LNCaP clone FGC (cell line): Measurements from ENCODE around the gene S100A14.

ENCODE experiments used
- DNase-seq: peaks from one replicate; pipeline ENCODE4 v3.0.0-alpha.2; 2011; ENCODE audit warnings: low read depth
- H3K4me3 ChIP-seq: 2 replicates; pipeline ENCODE4 v1.5.1; 2011; ENCODE audit warnings: mild to moderate bottlenecking, low read depth, low read length, control low read depth
- TF ChIP-seq, protein P1 (sequence below): IDR thresholded peaks from 2 replicates; pipeline ENCODE4 v1.5.1; 2012; ENCODE audit warnings: mild to moderate bottlenecking; ENCODE audit not compliant: control insufficient read depth, insufficient read depth; ENCODE audit errors: extremely low read depth

The S100A14 gene

DNA sequence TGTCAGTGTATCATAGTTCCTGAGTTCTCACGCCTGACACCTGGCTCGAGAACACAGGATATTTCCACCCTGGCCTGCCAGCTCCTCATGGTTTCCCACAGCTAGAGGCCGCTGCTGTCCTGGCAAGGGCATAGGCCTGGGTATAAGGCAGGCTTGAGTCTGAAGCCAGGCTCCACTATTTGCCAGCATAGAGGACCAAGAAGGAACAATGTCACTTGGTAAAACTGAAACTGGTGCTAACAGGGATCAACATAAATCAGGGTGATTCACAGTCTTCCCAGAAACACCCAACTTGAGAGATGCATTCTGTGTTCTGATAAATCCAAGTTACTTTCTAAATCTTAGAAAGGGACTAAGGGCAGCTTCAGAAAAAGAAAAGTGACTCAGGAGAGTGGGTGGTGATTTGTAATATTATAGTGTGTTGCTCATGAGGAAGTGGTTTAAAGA is 43.5 kb downstream of the S100A14 start:
- TF ChIP-seq, protein P1, sequence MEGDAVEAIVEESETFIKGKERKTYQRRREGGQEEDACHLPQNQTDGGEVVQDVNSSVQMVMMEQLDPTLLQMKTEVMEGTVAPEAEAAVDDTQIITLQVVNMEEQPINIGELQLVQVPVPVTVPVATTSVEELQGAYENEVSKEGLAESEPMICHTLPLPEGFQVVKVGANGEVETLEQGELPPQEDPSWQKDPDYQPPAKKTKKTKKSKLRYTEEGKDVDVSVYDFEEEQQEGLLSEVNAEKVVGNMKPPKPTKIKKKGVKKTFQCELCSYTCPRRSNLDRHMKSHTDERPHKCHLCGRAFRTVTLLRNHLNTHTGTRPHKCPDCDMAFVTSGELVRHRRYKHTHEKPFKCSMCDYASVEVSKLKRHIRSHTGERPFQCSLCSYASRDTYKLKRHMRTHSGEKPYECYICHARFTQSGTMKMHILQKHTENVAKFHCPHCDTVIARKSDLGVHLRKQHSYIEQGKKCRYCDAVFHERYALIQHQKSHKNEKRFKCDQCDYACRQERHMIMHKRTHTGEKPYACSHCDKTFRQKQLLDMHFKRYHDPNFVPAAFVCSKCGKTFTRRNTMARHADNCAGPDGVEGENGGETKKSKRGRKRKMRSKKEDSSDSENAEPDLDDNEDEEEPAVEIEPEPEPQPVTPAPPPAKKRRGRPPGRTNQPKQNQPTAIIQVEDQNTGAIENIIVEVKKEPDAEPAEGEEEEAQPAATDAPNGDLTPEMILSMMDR: peak; percentile 82
- no peak overlapping the region for H3K4me3 ChIP-seq
- peak; percentile 32 for DNase-seq

DNA sequence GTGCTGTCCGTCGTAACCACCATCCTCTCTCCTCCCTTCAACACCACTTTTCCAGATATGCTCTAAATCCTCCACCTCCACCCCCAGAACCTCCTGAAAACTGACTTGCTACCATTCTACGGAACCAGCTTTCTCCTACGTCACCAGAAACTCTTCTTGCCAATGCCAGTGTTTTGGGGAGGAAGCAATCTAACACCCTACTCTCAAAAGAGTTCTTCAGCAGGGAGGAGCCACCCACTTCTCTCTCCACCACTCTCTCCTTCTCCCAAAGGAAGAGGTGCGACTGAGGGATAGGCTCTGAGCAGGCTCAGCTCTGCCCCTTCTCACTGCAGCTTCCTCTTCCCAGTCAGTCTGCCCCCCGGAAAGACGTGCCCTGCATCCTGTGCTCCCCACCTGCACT is 44.4 kb downstream of the S100A14 start:
- DNase-seq: no peak
- TF ChIP-seq, protein P1: no peak
- no peak overlapping the region for H3K4me3 ChIP-seq

DNA sequence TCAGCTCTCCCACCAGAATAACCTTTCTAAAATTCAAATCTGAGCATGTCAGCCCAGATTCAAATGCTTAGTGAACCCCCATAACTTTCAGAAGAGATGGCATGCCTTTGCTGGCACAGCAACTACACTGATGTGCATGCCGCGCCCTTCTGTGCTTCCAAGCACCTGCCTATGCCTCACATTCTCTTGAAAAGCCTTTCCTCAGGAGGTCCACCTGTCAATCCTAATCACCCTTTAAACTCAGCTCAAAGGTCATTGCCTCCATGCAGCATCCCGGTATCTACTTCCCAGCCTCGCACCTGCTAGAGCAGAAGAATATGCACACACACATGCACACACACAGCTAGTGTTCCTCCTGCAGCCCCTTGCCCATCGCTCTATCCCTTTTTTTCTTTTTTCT is 45.3 kb downstream of the S100A14 start:
- TF ChIP-seq, protein P1: no peak
- H3K4me3 ChIP-seq: no peak overlapping the region
- no peak for DNase-seq

DNA sequence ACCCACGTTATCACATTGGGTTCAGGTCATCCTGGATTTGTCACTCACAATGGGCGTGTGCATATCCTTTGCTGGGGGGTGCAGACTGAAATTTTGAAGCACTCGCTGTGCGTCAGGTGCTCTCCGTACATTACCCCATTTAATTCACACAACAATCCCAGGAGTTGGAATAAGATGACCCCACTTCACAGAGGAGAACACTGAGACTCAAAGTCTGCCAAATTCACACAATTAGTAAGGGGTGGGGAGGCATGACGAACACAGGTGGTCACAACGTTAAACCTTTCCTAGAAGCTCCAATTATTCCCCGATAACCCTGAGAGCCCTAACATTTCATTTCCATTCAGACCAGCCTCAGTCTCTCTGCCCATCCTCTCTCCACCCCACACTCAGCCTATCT is 46.7 kb downstream of the S100A14 start:
- TF ChIP-seq, protein P1: no peak
- no peak overlapping the region for H3K4me3 ChIP-seq
- no peak for DNase-seq

DNA sequence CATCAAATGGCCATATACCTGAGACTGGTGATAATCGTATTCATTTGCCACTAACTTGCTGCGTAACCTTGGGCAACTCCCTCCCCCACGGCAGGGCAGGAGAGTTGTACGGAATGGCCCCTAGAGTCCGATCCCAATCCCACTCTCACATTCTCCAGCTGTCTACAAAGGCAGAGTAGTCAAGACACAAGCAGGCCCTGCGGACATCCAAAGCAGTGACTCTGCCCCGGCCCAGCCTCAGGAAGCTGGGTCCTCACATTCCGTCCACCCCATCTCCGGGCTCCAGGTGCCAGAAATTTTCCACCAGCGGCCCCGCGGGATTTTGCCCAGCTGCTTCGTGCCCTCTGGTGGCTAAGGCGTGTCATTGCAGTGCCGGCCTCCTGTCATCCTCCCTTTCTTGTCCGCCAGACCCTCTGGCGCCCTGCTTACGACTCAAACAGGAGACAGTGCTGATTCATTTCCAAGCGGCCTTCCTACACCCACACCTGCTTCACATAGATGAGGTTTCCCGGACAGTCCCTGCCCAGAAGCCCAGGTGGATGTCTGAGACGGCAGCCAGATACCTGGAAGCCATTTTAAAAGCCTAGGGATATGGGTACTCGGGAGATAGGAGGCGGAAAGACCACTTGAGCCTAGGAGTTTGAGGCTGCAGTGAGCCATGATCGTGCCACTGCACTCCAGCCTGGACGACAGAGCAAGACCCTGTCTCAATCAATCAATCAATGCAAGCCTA is 47.6 kb downstream of the S100A14 start:
- DNase-seq: peak; percentile 22
- peak overlapping the region; percentile 36 for H3K4me3 ChIP-seq
- TF ChIP-seq, protein P1: peak; percentile 97

DNA sequence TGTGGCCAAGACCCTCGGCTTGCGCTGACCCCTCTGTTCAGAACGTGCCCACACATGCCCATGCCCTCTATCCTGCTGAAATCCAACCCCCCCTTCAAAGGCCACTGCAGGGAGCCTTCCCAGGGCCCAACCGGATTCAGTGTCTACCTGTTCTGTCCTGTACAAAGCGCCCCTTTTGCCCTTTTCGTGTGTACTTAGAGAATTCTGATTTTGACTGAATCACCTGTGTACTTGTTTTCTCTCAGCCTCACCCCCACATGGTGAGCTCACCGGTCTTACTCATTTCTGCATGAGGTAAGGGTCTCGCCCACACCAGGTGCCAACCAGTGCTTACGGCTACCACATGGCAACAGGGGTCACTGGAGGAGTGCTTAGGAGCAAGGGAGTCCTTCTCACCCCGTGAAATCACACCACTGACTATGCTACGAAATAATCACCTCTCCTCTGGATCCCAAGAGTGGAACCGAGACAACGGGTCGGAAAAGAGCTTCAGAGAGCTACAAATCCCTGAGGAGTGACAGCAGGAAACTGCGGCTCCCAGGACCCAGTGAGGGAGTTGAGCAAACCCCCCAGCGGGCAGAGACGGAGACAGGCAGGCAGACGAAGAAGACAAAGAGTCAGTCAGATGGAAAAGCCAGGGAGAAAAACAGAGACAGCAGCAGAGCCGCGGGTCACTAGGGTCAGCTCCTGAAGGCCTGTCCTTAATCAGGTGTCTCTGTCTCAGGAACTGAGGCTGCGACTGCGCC is 48.3 kb downstream of the S100A14 start:
- TF ChIP-seq, protein P1: no peak
- DNase-seq: no peak
- H3K4me3 ChIP-seq: no peak overlapping the region
